ENCODE measurements around the gene SNAP47.
A peak's percentile ranks its signal among the peaks of the same experiment; 100 is the strongest.

SNAP47 gene

GRCh38 chr1:227786673-227787512 lies 51.7 kb downstream of the SNAP47 start:
- no peak for DNase-seq

DNA sequence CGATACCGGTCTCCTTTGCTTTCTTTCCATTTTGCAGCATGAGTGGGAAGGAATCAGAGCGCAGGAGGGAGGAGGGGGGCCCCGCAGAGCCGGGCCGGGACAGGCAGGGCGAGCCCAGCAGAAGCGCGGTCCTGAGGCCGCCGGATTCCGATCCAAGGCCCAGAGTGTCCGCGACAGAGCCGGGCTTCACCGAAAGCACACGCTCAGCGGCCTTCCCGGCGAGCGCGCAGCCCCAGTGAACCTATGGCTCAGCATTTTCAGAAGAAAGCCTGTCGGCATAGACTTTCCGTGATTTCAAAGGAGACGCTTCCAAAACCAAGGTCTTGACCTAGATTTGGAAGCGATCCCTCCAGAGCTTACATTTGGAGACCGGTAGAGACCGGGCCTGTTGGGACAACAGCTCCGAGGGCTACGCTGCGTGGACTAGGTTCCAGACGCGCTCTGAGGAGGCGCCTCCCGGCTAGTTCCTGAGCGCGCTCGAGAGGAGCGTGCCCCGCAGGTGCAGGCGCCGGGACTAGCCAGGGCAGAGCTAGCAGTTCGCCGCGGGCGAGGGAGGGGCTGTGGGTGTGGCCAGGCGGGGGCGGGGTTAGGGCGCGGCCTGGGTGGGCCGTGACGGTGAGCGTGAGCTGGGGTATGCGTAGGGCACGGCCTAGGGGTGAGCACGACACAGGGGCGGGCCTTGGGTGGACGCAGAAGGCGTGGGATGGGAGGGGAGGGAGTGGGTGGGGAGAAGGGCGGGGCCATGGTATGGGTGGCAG lies 52.5 kb downstream of the SNAP47 start:
- peak; percentile 92 for DNase-seq

DNA sequence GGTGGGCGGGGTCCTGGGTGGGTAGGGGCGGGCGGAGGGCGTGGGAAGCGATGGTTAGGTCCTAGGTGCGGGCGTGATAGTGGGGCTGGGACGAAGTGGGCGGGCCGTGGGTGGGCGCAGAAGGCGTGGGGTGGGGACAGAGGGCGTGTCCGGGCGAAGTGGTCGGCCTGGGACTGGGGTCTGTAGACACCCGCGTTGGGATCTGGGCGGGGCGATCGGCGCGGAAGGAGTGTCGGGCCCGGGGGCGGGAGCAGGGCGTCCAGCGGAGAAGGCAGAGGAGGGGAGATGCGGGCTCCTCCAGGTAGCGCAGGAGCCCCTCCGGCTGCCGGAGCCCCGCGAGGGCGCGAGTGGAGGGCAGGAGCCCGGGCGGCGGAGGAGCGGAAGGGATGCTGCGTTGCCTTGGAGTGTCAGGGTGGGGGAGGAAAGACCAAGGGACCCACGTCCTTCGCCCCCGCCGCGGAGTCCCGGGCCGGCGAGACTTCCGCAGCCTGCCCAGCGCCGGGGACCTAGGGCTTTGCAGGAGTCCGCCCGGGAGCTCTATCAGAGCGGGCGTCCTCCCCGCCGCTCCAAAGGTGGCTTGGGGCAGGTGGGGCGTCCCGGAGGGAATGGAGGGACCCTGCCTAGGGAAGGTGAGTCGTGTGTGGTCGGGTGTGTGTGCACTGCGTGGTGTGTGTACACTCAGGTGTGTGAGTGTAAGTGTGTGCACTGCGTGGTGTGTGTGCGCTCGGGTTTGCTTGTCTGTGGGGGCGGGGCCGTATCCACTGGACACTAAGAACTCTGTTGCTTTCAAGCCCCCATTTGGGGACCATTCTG lies 53.2 kb downstream of the SNAP47 start:
- DNase-seq, result peak; percentile 77

GRCh38 chr1:227789084-227790033 lies 54.1 kb downstream of the SNAP47 start:
- no peak for DNase-seq

GRCh38 chr1:227790034-227790400 lies 54.8 kb downstream of the SNAP47 start:
- no peak for DNase-seq

DNA sequence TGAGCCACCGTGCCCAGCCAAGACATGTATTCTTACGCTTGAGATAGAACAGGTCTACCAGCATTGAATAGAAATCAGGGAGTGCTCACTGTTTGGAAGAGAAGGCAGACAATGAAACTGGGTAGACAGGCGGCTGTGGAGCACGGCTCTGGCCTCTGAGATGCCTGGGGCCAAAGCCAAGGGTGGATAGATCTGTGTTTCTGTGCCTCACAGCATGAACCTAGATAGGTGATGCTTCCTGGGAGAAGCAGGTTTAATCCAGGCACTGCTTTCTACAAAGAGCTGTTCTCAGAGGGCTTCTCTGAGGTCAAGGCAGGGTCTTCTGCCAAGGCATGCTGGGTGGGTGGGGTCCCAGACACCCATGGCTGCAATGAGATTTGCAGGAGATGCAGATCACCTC lies 55.6 kb downstream of the SNAP47 start:
- no peak for DNase-seq

- no peak for DNase-seq
Observed at GRCh38 chr1:227791425-227792143, 56.3 kb downstream of the SNAP47 start.

DNA sequence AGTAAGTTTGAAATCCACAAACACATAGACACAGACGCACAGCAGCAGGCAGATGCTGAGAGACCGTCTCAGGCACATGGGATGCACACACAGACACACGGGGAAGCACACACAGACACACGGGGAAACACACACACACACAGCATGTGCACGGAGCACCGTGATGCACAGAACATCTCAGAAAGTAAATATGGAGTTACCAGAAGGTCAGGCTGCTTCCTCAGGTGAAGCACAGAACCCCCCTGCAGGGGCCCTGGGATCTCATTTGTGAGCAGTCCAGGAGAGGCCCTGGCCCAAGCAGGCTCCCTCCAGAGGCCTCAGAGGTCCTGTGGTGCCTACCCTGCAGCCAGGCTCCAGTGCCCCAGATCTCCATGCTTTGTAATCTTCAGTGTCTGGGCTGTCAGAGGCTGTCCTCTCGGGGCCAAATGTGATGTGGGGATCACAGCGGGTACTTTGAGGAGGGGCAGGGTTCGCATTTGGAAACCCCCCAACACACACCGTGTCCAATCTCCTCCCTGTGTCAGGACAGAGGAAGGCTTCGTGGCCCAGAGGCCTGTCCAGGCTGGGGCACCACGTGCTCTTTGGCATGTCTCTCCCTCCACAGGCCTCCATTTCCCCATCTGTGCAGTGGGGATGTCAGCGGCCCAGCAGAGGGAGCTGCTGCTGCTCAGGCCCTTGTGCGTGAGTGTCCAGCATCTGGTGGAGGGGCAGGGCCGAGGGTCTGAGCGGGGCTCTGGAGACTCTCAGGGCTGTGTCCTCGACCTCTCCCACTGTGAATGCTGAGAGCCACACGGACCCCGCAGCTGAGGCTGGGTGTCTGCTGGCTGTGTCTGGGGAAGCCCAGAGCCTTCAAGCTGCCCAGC lies 57.2 kb downstream of the SNAP47 start:
- DNase-seq, result no peak

DNA sequence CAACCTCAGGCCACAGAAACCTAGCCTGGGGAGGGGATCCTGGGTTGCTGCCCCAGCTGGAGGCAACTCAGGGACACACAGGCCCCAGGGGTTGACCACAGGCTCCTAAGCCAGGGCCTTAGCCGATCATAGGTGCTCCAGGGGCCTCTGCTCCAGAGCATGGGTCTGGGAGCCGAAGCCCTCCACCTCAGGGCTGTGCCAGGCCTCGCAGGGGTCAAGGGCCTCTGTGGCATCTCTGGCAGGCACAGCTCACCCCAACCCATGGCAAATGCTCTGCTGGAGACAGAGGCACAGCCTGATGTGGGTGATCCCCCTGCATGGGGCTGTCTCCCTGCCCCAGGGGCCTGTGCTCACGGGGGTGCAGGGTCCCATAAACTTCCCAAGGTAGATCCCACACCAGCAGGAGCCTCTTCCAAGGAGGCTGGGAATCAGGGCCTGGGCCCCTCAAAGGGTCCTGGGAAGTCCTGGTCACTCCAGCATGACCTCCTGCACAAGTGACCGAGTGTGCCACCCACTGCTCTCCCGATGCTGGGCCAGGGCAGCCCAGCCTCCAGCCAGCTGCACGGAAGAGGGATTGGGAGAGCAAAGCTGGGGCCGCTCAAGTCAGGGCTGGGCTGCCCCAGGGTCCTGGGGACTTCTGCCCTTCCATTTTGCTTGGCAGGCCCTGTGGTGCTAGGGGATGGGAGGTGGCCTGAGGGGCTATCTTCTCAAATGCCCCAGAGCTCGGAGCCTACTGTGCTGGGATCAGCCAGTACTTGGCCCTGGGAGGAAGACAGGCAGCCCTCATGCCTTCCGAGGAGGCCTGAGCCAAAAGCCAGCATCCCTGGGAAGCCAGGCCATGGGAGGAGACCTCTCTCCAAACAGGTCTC lies 58.1 kb downstream of the SNAP47 start:
- DNase-seq, result no peak

- no peak for DNase-seq
Observed at GRCh38 chr1:227793948-227794816, 58.9 kb downstream of the SNAP47 start.

DNA sequence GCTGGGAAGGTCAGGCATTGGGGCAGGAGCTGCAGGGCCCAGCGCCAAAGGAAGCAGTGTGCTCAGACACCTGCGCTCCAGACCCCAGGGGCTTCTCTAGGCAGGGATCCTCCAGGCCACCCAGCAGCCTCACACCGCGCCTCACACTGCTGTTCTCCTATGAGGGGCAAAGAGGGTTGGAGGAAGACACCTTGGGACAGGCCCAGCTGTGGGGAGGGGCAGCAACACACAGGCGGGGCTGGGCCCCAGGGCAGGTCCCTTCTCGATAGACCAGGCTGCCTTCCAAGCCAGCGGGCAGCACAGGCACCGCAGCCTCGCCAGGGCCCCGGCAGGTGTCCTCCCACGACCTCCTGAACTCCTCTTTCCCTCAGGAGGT lies 59.6 kb downstream of the SNAP47 start:
- DNase-seq, result no peak

DNA sequence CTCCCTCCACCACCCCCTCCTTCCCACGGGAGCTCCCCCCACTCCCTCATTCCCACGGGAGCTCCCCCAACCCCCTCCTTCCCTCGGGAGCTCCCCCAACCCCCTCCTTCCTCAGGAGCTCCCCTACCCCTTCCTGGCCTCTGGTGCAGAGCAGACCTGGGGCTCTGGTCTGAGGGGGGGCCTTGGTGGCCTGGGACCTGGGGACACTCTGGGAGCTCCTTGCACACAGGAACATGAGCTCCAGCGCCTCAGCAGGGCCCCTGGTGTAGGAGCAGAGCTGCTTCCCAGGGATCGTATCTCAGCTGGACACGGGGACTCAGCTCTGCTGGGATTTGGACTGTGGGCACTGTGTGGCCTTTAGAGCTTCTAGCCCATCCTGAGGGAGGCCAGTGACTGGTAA lies 60.5 kb downstream of the SNAP47 start:
- DNase-seq, result no peak

DNA sequence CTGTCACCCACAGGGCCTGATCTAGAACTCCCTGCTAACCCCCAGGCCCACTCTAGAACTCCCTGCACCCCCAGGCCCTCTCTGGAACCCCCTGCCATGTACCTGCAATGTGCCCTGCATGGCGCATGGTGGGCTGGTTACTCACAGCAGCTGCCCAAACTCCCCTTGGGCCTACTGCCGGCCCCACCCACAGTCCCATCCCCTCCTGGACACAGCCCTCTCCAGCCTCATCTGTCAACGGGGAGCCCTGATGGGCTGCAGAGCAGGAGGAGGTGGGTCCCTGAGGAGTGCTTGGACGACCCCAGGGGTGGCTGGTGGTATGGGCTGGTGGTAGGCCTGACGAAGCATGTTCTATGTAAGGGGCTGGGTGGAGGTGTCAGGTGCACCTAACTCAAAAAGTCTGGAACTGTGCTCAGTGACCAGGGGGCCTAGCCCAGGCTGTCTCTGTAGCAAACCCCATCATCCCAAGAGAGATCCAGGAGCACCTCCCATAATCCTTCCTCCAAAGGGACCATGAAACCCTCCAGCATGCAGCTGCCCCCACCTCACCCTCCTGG lies 61.2 kb downstream of the SNAP47 start:
- DNase-seq, result no peak

GRCh38 chr1:227797144-227797543 lies 61.9 kb downstream of the SNAP47 start:
- DNase-seq, result no peak

GRCh38 chr1:227797625-227798024 lies 62.4 kb downstream of the SNAP47 start:
- DNase-seq, result no peak

DNA sequence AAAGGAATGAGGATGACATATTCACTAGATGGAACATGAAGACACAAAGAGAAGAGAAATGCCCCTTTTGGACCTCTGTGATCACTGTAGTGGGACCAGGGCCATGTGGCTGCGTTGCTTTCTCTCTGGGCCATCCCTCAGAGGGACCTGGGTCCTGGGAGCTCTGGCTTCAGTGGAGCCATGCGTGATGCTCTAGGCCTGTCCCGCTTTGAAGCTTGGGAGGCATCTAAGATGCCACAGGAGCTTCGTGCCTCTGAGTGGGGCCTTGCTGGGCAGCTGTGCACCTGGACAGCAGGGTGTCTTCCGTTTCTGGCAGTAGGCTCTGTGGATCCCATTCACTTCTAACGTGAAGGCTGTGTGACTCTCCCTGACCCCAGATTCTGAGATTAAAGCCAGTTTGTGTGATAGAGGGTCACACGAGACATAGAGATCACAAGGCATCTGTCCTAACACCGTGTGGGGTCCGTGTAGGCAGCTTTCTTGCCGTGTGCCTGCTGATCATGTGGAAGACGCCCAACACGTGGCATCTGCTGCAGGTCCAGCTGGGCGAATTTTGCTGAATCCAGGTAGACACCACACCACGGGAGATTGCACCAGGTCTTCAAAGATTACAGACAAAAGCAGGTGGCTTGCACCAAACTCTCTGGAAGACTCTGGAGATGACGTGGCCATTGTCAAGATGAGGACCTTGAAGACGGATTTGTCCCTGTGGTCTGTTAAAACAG lies 63.0 kb downstream of the SNAP47 start:
- no peak for DNase-seq

GRCh38 chr1:227799756-227800155 lies 64.5 kb downstream of the SNAP47 start:
- DNase-seq, result no peak
